A549 (cell line): ENCODE results near the gene DBF4B. TPM values are rescaled to one million over a fixed set of nuclear protein-coding genes. Genes with fewer than 3 reads are reported as not detected.

Source experiments
- ATAC-seq, 2 experiments: fragments of 200-7000 bp in 1 of 2; fragments of >200 bp in 1 of 2; cut with Nextera tagmentation in 1 of 2; cut with Tn5 transposase in 1 of 2; 3 replicates each; pipeline versions ENCODE4 v1.8.0 to v1.9.1; 2018 to 2020; ENCODE audit warnings: mild to moderate bottlenecking in 1 of 2, moderate library complexity in 1 of 2
- CTCF ChIA-PET: fragments of 300-600 bp; sonication (Branson Sonifier 250); formaldehyde crosslinking; extraction: SDS; loops from one replicate; lab custom pipeline; 2021; ENCODE audit warnings: antibody characterized with exemption, inconsistent platforms; lab: Yijun Ruan, JAX
- POLR2A ChIA-PET: fragments of 350-600 bp; formaldehyde crosslinking; extraction: SDS; loops from one replicate; lab custom pipeline; 2021; ENCODE audit warnings: antibody characterized with exemption, inconsistent platforms; lab: Yijun Ruan, JAX
- DNase-seq, 2 experiments: peaks; one replicate each; pipeline versions ENCODE4 v3.0.0 to v3.0.0-alpha.2; 2011 to 2016; ENCODE audit warnings: low read depth in 1 of 2, low spot score in 1 of 2
- FAIRE-seq: peaks from 2 replicates; lab custom pipeline; 2011; peaks lifted over from hg19 to GRCh38; lab: Jason Lieb, UNC
- H3K27ac ChIP-seq, 2 experiments: fragments of >200 bp; sonication (Bioruptor Twin); formaldehyde crosslinking; 3 replicates each; pipeline ENCODE4 v1.5.1; 2016 to 2017
- H3K4me1 ChIP-seq: fragments of >200 bp; sonication (Bioruptor Twin); formaldehyde crosslinking; 3 replicates; pipeline ENCODE4 v1.6.1; 2016
- H3K4me2 ChIP-seq: fragments of >200 bp; sonication (Bioruptor Twin); formaldehyde crosslinking; 3 replicates; pipeline ENCODE4 v1.6.1; 2016
- H3K4me3 ChIP-seq: fragments of >200 bp; sonication (Bioruptor Twin); formaldehyde crosslinking; 3 replicates; pipeline ENCODE4 v1.5.1; 2016
- H3K9me3 ChIP-seq: fragments of >200 bp; sonication (Bioruptor Twin); formaldehyde crosslinking; 3 replicates; pipeline ENCODE4 v1.6.1; 2016
- ATOH8 ChIP-seq: fragments of 250-450 bp; sonication (Bioruptor Pico); IDR thresholded peaks from 2 replicates; pipeline ENCODE4 v1.5.0; 2020; ENCODE audit warnings: low read depth, mild to moderate bottlenecking, moderate library complexity
- CBX8 ChIP-seq: fragments of 200-600 bp; sonication (generic); IDR thresholded peaks from 2 replicates; pipeline ENCODE4 v1.6.1; 2016
- CEBPB ChIP-seq, 2 experiments: fragments of >200 bp in 1 of 2; sonication (Bioruptor Twin) in 1 of 2; formaldehyde crosslinking in 1 of 2; IDR thresholded peaks; 2 replicates each; pipeline ENCODE4 v1.6.1; 2012 to 2016
- CHD2 ChIP-seq: fragments of 150-350 bp; IDR thresholded peaks from 2 replicates; pipeline ENCODE4 v1.6.1; 2014; ENCODE audit warnings: low read length; ENCODE audit not compliant: partially characterized antibody
- ELK1 ChIP-seq: fragments of 150-350 bp; IDR thresholded peaks from 2 replicates; pipeline ENCODE4 v1.6.1; 2014; ENCODE audit warnings: low read depth, mild to moderate bottlenecking, low read length
- FOSL2 ChIP-seq, 2 experiments: fragments of 450-650 bp in 1 of 2; fragments of >200 bp in 1 of 2; sonication (Bioruptor Twin) in 1 of 2; formaldehyde crosslinking; IDR thresholded peaks; 2 replicates each; pipeline versions ENCODE4 v1.5.0 to v1.6.1; 2016 to 2020; ENCODE audit warnings: mild to moderate bottlenecking in 1 of 2, moderate library complexity in 1 of 2
- GATA3 ChIP-seq: IDR thresholded peaks from 2 replicates; pipeline ENCODE4 v1.6.1; 2012; ENCODE audit warnings: borderline replicate concordance
- JUNB ChIP-seq: fragments of >200 bp; sonication (Bioruptor Twin); formaldehyde crosslinking; IDR thresholded peaks from 2 replicates; pipeline ENCODE4 v1.6.1; 2016
- KDM1A ChIP-seq: fragments of 200-600 bp; sonication (generic); IDR thresholded peaks from 2 replicates; pipeline ENCODE4 v1.6.1; 2016; ENCODE audit warnings: low read depth, mild to moderate bottlenecking
- KDM5A ChIP-seq: fragments of 200-600 bp; sonication (generic); IDR thresholded peaks from 2 replicates; pipeline ENCODE4 v1.6.1; 2016; ENCODE audit warnings: antibody characterized with exemption, mild to moderate bottlenecking
- MAFK ChIP-seq: fragments of 450-650 bp; IDR thresholded peaks from 2 replicates; pipeline ENCODE4 v1.6.1; 2014; ENCODE audit not compliant: partially characterized antibody
- PHF8 ChIP-seq: fragments of 200-600 bp; sonication (generic); IDR thresholded peaks from 2 replicates; pipeline ENCODE4 v1.6.1; 2016; ENCODE audit warnings: low read depth, mild to moderate bottlenecking, antibody characterized with exemption, moderate library complexity, borderline replicate concordance
- RCOR1 ChIP-seq: fragments of 150-350 bp; IDR thresholded peaks from 2 replicates; pipeline ENCODE4 v1.6.1; 2014; ENCODE audit warnings: antibody characterized with exemption, low read length, low read depth
- RFX5 ChIP-seq: fragments of 450-650 bp; IDR thresholded peaks from 2 replicates; pipeline ENCODE4 v1.7.1; 2014; ENCODE audit warnings: antibody characterized with exemption, mild to moderate bottlenecking, moderate library complexity
- SMC3 ChIP-seq: fragments of >200 bp; sonication (Bioruptor Twin); formaldehyde crosslinking; IDR thresholded peaks from 3 replicates; pipeline ENCODE4 v1.6.1; 2018; ENCODE audit warnings: inconsistent platforms
- TFCP2L1 ChIP-seq: fragments of 250-450 bp; sonication (Bioruptor Pico); IDR thresholded peaks from 2 replicates; pipeline ENCODE4 v1.5.0; 2021; ENCODE audit warnings: mild to moderate bottlenecking
- ZC3H11A ChIP-seq: fragments of 450-650 bp; IDR thresholded peaks from 2 replicates; pipeline ENCODE4 v1.6.1; 2014; ENCODE audit warnings: antibody characterized with exemption, mild to moderate bottlenecking
- ZFP36 ChIP-seq: fragments of 450-650 bp; IDR thresholded peaks from 2 replicates; pipeline ENCODE4 v1.6.1; 2014; ENCODE audit warnings: borderline replicate concordance; ENCODE audit not compliant: partially characterized antibody
- ZSCAN20 ChIP-seq: fragments of 250-450 bp; sonication (Bioruptor Pico); IDR thresholded peaks from 2 replicates; pipeline ENCODE4 v1.8.0; 2022; ENCODE audit warnings: mild to moderate bottlenecking, moderate library complexity
- WGBS: methylation state at CpG from one replicate; pipeline ENCODE4 v1.1.6; 2017; ENCODE audit errors: missing lambda C conversion rate; 5-methylcytosine and 5-hydroxymethylcytosine counted together
- polyA plus RNA-seq, 4 experiments: library from polyadenylated mRNA; depleted of rRNA in 3 of 4; stranded (reverse); fragments of >200 nt; fragmentation: RNase III in 1 of 4; extraction: RNeasy Plus Mini Kit Qiagen cat#74134 plus additional on column Dnase treatment in 1 of 4; gene quantifications; 2 replicates in 3 of 4; 3 replicates in 1 of 4; pipeline ENCODE4 v1.2.3, GENCODE V29; 2011 to 2017
- TF ChIP-seq, protein P1 (sequence below): fragments of 250-450 bp; sonication (Bioruptor Pico); IDR thresholded peaks from 2 replicates; pipeline ENCODE4 v1.5.0; 2021; ENCODE audit warnings: mild to moderate bottlenecking, moderate library complexity, borderline replicate concordance
- TF ChIP-seq, protein P2 (sequence below): fragments of >200 bp; sonication (Bioruptor Twin); formaldehyde crosslinking; IDR thresholded peaks from 3 replicates; pipeline ENCODE4 v1.6.1; 2016

DBF4B gene
- polyA plus RNA-seq, 2 of the 4 experiments (the other 2 are of a cell fraction): 16.9 to 32.3 TPM

DNA sequence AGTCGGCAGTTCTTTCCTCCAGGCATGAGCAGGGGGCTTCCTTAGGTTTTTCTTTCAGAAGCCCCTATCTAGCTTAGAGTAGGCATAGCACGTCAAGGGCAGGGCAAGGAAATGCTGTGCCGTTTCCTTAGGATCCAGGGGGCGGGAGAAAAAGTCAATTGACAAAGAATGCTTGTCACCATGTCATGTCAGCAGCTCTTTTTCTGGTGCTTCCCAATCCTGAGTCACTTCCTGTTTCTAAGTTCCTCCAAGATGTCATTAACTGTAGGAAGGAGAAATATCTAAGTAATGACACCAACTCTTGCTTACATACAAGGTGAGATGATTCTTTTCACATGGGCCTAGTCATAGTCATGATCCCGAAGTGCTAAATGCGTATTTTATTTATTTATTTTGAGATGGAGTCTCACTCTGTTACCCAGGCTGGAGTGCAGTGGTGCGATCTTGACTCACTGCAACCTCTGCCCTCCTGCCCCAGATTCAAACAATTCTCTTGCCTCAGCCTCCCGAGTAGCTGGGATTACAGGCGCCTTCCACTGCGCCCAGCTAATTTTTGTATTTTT, 86.5 kb downstream of the DBF4B start:
- TF ChIP-seq CHD2 (no peak), FOSL2 (IDR thresholded peaks at IDR 0.05) (no peak), FOSL2 (CRISPR knock-in tag; IDR thresholded peaks at IDR 0.05) (peak; percentile 69), JUNB (peak; percentile 35; the same call in 1 of the 2 replicates), ATOH8 (CRISPR knock-in tag) (no peak), CEBPB (IDR thresholded peaks at IDR 0.05) (0 out of 4 replicates have a peak, but pooled peaks of 1 of the 2 experiments have one; percentile 23), TFCP2L1 (CRISPR knock-in tag) (no peak), ZC3H11A (no peak), MAFK (peak; percentile 77), ELK1 (no peak), PHF8 (no peak), ZFP36 (no peak), GATA3 (peak; percentile 25; the same call in 1 of the 2 replicates), RCOR1 (no peak), CBX8 (no peak), SMC3 (no peak), KDM5A (no peak), ZSCAN20 (CRISPR knock-in tag) (no peak)
- TF ChIP-seq, protein P1, sequence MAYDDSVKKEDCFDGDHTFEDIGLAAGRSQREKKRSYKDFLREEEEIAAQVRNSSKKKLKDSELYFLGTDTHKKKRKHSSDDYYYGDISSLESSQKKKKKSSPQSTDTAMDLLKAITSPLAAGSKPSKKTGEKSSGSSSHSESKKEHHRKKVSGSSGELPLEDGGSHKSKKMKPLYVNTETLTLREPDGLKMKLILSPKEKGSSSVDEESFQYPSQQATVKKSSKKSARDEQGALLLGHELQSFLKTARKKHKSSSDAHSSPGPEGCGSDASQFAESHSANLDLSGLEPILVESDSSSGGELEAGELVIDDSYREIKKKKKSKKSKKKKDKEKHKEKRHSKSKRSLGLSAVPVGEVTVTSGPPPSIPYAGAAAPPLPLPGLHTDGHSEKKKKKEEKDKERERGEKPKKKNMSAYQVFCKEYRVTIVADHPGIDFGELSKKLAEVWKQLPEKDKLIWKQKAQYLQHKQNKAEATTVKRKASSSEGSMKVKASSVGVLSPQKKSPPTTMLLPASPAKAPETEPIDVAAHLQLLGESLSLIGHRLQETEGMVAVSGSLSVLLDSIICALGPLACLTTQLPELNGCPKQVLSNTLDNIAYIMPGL (CRISPR knock-in tag): no peak
- TF ChIP-seq, protein P2, sequence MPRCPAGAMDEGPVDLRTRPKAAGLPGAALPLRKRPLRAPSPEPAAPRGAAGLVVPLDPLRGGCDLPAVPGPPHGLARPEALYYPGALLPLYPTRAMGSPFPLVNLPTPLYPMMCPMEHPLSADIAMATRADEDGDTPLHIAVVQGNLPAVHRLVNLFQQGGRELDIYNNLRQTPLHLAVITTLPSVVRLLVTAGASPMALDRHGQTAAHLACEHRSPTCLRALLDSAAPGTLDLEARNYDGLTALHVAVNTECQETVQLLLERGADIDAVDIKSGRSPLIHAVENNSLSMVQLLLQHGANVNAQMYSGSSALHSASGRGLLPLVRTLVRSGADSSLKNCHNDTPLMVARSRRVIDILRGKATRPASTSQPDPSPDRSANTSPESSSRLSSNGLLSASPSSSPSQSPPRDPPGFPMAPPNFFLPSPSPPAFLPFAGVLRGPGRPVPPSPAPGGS: no peak
- peak overlapping the region; percentile 28 to 78; a peak in 5 of 6 replicates for H3K27ac ChIP-seq
- ChIA-PET POLR2A (interaction anchor here (1.0 kb wide), 1 partner anchor 59 kb away, joined by 3 read pairs; no protein-coding TSS in a partner anchor), CTCF (interaction anchor here (0.7 to 6.6 kb wide), 12 partner anchors 16 to 305 kb away, joined by 3 to 89 read pairs (median 5); no protein-coding TSS in a partner anchor)
- H3K4me2 ChIP-seq: peak overlapping the region; percentile 48
- peak; percentile 81 to 83 for ATAC-seq
- peak; percentile 56 to 84 for DNase-seq
- no peaks in the 10 kb centered on the region for H3K9me3 ChIP-seq
- 13% methylated on average over 10 of the region's 10 CpGs for WGBS
- FAIRE-seq: no peak
- peaks cover 18% of the 10 kb centered on the region for H3K4me1 ChIP-seq
- no peak overlapping the region for H3K4me3 ChIP-seq

DNA sequence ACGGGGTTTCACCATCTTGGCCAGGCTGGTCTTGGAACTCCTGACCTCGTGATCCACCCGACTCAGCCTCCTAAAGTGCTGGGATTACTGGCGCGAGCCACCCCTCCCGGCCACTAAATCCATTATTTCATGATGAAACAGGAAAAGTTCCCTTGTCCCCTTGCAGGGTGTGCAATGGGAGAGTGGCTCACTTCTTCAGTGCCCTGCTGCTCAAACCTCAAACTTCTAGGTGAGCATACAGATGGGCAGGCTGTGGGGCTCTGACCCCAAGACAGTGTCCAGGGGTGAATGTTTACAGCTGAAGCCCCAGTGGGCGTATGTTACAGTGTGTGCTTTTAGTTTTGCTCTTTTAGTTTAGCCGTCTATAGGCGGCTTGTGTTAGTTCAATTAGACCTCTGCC, 87.0 kb downstream of the DBF4B start:
- DNase-seq: no peak
- Histone ChIP-seq H3K9me3 (no peaks in the 10 kb centered on the region), H3K27ac (peak overlapping the region; percentile 28 to 78; a peak in 4 of 6 replicates), H3K4me2 (peak overlapping the region; percentile 48), H3K4me3 (no peak overlapping the region), H3K4me1 (peaks cover 18% of the 10 kb centered on the region)
- 68% methylated on average over 9 of the region's 9 CpGs for WGBS
- TF ChIP-seq, protein P2: no peak
- TF ChIP-seq KDM1A (no peak), RFX5 (no peak)
- CTCF ChIA-PET: interaction anchor here (0.8 to 6.6 kb wide), 8 partner anchors 16 to 304 kb away, joined by 3 to 89 read pairs (median 6); no protein-coding TSS in a partner anchor
- ATAC-seq: peak in 1 of 2 experiments; percentile 28; a peak in 3 of 6 replicates
- POLR2A ChIA-PET: interaction anchor here (1.0 kb wide), 1 partner anchor 58 kb away, joined by 3 read pairs; no protein-coding TSS in a partner anchor
- FAIRE-seq: no peak
